Thymus (tissue), 11 donors: ENCODE results near the gene ADD2. TPM values are rescaled to one million over a fixed set of nuclear protein-coding genes. Genes with fewer than 3 reads are reported as not detected.

Source experiments
- DNase-seq, 9 donors: peaks; one replicate each; pipeline ENCODE4 v3.0.0-alpha.2; 2013; ENCODE audit warnings: low spot score in 9 of 9, low read depth in 6 of 9, missing footprints in 1 of 9
- H3K27ac ChIP-seq, 2 donors: one replicate each; pipeline ENCODE4 v1.5.1; 2013; ENCODE audit warnings: control low read depth in 1 of 2, low read depth in 1 of 2, low read length in 1 of 2, mild to moderate bottlenecking in 1 of 2, moderate library complexity in 1 of 2
- H3K27me3 ChIP-seq, 2 donors: one replicate each; pipeline ENCODE4 v1.5.1; 2013; ENCODE audit warnings: low read length in 1 of 2; ENCODE audit not compliant: control insufficient read depth in 2 of 2, insufficient read depth in 1 of 2
- H3K36me3 ChIP-seq, 2 donors: one replicate each; pipeline ENCODE4 v1.5.1; 2013; ENCODE audit warnings: low read length in 1 of 2, mild to moderate bottlenecking in 1 of 2, moderate library complexity in 1 of 2; ENCODE audit not compliant: control insufficient read depth in 2 of 2, insufficient read depth in 2 of 2
- H3K4me1 ChIP-seq, 2 donors: one replicate each; pipeline ENCODE4 v1.5.1; 2013; ENCODE audit warnings: low read length in 2 of 2; ENCODE audit not compliant: control insufficient read depth in 2 of 2, insufficient read depth in 2 of 2
- H3K4me3 ChIP-seq, 2 donors: one replicate each; pipeline ENCODE4 v1.5.1; 2013; ENCODE audit warnings: low read length in 2 of 2, control low read depth in 1 of 2, mild to moderate bottlenecking in 1 of 2
- H3K9me3 ChIP-seq, 2 donors: one replicate each; pipeline ENCODE4 v1.5.1; 2013; ENCODE audit warnings: low read length in 1 of 2, mild to moderate bottlenecking in 1 of 2; ENCODE audit not compliant: control insufficient read depth in 2 of 2, insufficient read depth in 1 of 2
- WGBS: extraction: QIAGEN DNeasy Blood & Tissue Kit; methylation state at CpG from one replicate; pipeline ENCODE4 v1.1.7; 2013; 5-methylcytosine and 5-hydroxymethylcytosine counted together
- polyA plus RNA-seq: library from polyadenylated mRNA; stranded (reverse); fragments of 200-250 nt; gene quantifications from one replicate; pipeline ENCODE4 v1.2.3, GENCODE V29; 2013
- total RNA-seq: library from RNA; stranded (reverse); fragments of 120-200 nt; gene quantifications from one replicate; pipeline ENCODE4 v1.2.4, GENCODE V29; 2013
- donor health status: healthy.

ADD2 gene
- total and polyA plus RNA-seq, 2 donors = 0.46 to 0.90 TPM

- no peaks in the 10 kb centered on the region for H3K4me1 ChIP-seq
- H3K4me3 ChIP-seq = no peak overlapping the region
- no peaks in the 10 kb centered on the region for H3K9me3 ChIP-seq
- H3K27me3 ChIP-seq = peaks cover 0 to 5% of the 10 kb centered on the region in 2 donors
- H3K36me3 ChIP-seq = no peaks in the 10 kb centered on the region
- DNase-seq = no peak
- WGBS = 97% methylated on average over 5 of the region's 5 CpGs
- no peak overlapping the region for H3K27ac ChIP-seq
Observed at GRCh38 chr2:70712916-70713315, 55.1 kb downstream of the ADD2 start.

- no peaks in the 10 kb centered on the region for H3K36me3 ChIP-seq
- no peak for DNase-seq
- peaks cover 0 to 5% of the 10 kb centered on the region in 2 donors for H3K27me3 ChIP-seq
- no peaks in the 10 kb centered on the region for H3K9me3 ChIP-seq
- no peaks in the 10 kb centered on the region for H3K4me1 ChIP-seq
- 97% methylated on average over 1 of the region's 1 CpG for WGBS
- no peak overlapping the region for H3K4me3 ChIP-seq
- no peak overlapping the region for H3K27ac ChIP-seq
Observed at GRCh38 chr2:70711191-70711590, 56.8 kb downstream of the ADD2 start.

GRCh38 chr2:70710038-70710690, 57.8 kb downstream of the ADD2 start:
- no peaks in the 10 kb centered on the region for H3K4me1 ChIP-seq
- no peak overlapping the region for H3K27ac ChIP-seq
- DNase-seq = no peak
- H3K4me3 ChIP-seq = no peak overlapping the region
- H3K27me3 ChIP-seq = peaks cover 0 to 5% of the 10 kb centered on the region in 2 donors
- no peaks in the 10 kb centered on the region for H3K36me3 ChIP-seq
- no peaks in the 10 kb centered on the region for H3K9me3 ChIP-seq
- WGBS = 94% methylated on average over 3 of the region's 3 CpGs

- no peak for DNase-seq
- WGBS = 84% methylated on average over 9 of the region's 9 CpGs
- no peaks in the 10 kb centered on the region for H3K9me3 ChIP-seq
- no peak overlapping the region for H3K4me3 ChIP-seq
- no peak overlapping the region for H3K27ac ChIP-seq
- H3K36me3 ChIP-seq = no peaks in the 10 kb centered on the region
- H3K4me1 ChIP-seq = no peaks in the 10 kb centered on the region
- peaks cover 0 to 3% of the 10 kb centered on the region in 2 donors for H3K27me3 ChIP-seq
Observed at GRCh38 chr2:70709275-70710037, 58.5 kb downstream of the ADD2 start.

GRCh38 chr2:70708376-70709199, 59.4 kb downstream of the ADD2 start:
- Histone ChIP-seq H3K9me3 (no peaks in the 10 kb centered on the region), H3K36me3 (no peaks in the 10 kb centered on the region), H3K4me1 (no peaks in the 10 kb centered on the region), H3K4me3 (no peak overlapping the region), H3K27ac (no peak overlapping the region), H3K27me3 (no peaks in the 10 kb centered on the region)
- 94% methylated on average over 3 of the region's 3 CpGs for WGBS
- no peak for DNase-seq

- no peaks in the 10 kb centered on the region for H3K4me1 ChIP-seq
- H3K9me3 ChIP-seq = no peaks in the 10 kb centered on the region
- H3K36me3 ChIP-seq = no peaks in the 10 kb centered on the region
- H3K4me3 ChIP-seq = no peak overlapping the region
- H3K27ac ChIP-seq = no peak overlapping the region
- DNase-seq = no peak
- WGBS = 95% methylated on average over 1 of the region's 1 CpG
- no peaks in the 10 kb centered on the region for H3K27me3 ChIP-seq
Observed at GRCh38 chr2:70707706-70708105, 60.3 kb downstream of the ADD2 start.

GRCh38 chr2:70706026-70706795, 61.8 kb downstream of the ADD2 start:
- WGBS = 96% methylated on average over 36 of the region's 36 CpGs
- Histone ChIP-seq H3K36me3 (no peaks in the 10 kb centered on the region), H3K27ac (no peak overlapping the region), H3K9me3 (no peaks in the 10 kb centered on the region), H3K27me3 (no peaks in the 10 kb centered on the region), H3K4me3 (no peak overlapping the region), H3K4me1 (no peaks in the 10 kb centered on the region)
- no peak for DNase-seq

- H3K4me3 ChIP-seq = no peak overlapping the region
- WGBS = 83% methylated on average over 8 of the region's 8 CpGs
- H3K27ac ChIP-seq = no peak overlapping the region
- no peak for DNase-seq
- H3K27me3 ChIP-seq = no peaks in the 10 kb centered on the region
- H3K36me3 ChIP-seq = no peaks in the 10 kb centered on the region
- H3K9me3 ChIP-seq = no peaks in the 10 kb centered on the region
- H3K4me1 ChIP-seq = no peaks in the 10 kb centered on the region
Observed at GRCh38 chr2:70705160-70705850, 62.7 kb downstream of the ADD2 start.
